Psoas muscle (tissue), 8 donors: ENCODE data around the gene MED13L. TPM values are rescaled to one million over a fixed set of nuclear protein-coding genes. Genes with fewer than 3 reads are reported as not detected.

Experiments used
- ATAC-seq, 4 donors: fragments of 200-7000 bp; cut with Tn5 transposase; one replicate each; pipeline ENCODE4 v1.9.1; 2020; ENCODE audit warnings: moderate library complexity in 3 of 4, mild to moderate bottlenecking in 2 of 4
- DNase-seq, 2 donors: peaks; one replicate each; pipeline ENCODE4 v3.0.0-alpha.2; 2020
- H3K27ac ChIP-seq: fragments of 200-600 bp; one replicate; pipeline ENCODE4 v1.8.0; 2022
- H3K27me3 ChIP-seq, 3 donors: fragments of 200-600 bp in 1 of 3; one replicate each; pipeline versions ENCODE4 v1.6.1 to v1.8.0; 2013 to 2022; ENCODE audit warnings: low read length in 2 of 3, mild to moderate bottlenecking in 2 of 3, moderate library complexity in 1 of 3; ENCODE audit not compliant: insufficient read depth in 3 of 3
- H3K36me3 ChIP-seq, 2 donors: fragments of 200-600 bp in 1 of 2; one replicate each; pipeline versions ENCODE4 v1.6.1 to v1.8.0; 2013 to 2022; ENCODE audit warnings: low read depth in 1 of 2, mild to moderate bottlenecking in 1 of 2, moderate library complexity in 1 of 2; ENCODE audit not compliant: insufficient read depth in 1 of 2
- H3K4me1 ChIP-seq: fragments of 200-600 bp; one replicate; pipeline ENCODE4 v1.8.0; 2022
- H3K4me3 ChIP-seq: fragments of 200-600 bp; one replicate; pipeline ENCODE4 v1.8.0; 2022; ENCODE audit warnings: mild to moderate bottlenecking
- H3K9me3 ChIP-seq: fragments of 200-600 bp; one replicate; pipeline ENCODE4 v1.8.0; 2022
- WGBS, 3 donors: extraction: QIAGEN DNeasy Blood & Tissue Kit; methylation state at CpG; one replicate each; pipeline versions ENCODE4 v1.1.6 to v1.1.7; 2013; 5-methylcytosine and 5-hydroxymethylcytosine counted together
- intact Hi-C, 2 donors: fragments of 100-400 bp; cut with DNase I; formaldehyde crosslinking; loops; one replicate each; pipeline versions ENCODE4 v1.11.0 to v1.14.2; 2022
- polyA plus RNA-seq, 3 donors: library from polyadenylated mRNA; stranded (reverse); fragments of 200-250 nt; gene quantifications; one replicate each; pipeline ENCODE4 v1.2.3, GENCODE V29; 2013
- total RNA-seq, 4 donors: library from RNA; stranded (reverse); fragmentation: NEBNext Ultra II Directional in 2 of 4; extraction: Animal tissue kit (Norgen Biotek cat#: 25700) in 2 of 4; gene quantifications; one replicate each; pipeline versions ENCODE4 v1.2.1 to v1.2.4, GENCODE V29; 2021 to 2023
- TF ChIP-seq, protein P1 (sequence below): fragments of 200-600 bp; IDR thresholded peaks from one replicate; pipeline ENCODE4 v1.8.0; 2022; ENCODE audit warnings: antibody characterized with exemption
- donor health status: healthy with polysubstance abuse.
- donor health status: DM: no; HTN: no; CAD: no; lungs with moderate emphysema.
- donor health status: Bipolar disorder and iron deficiency.
- donor health status: healthy.
- donor health status: DM: yes; HTN: yes; CAD: no.
- donor health status: DM: no; HTN: no; CAD: no.
- donor health status: DM: no; HTN: no; CAD: no.
- donor health status: DM: yes; HTN: yes; CAD: no.

The MED13L gene
- total and polyA plus RNA-seq, 7 donors: 8.9 to 90.5 (median 72.5) TPM

DNA sequence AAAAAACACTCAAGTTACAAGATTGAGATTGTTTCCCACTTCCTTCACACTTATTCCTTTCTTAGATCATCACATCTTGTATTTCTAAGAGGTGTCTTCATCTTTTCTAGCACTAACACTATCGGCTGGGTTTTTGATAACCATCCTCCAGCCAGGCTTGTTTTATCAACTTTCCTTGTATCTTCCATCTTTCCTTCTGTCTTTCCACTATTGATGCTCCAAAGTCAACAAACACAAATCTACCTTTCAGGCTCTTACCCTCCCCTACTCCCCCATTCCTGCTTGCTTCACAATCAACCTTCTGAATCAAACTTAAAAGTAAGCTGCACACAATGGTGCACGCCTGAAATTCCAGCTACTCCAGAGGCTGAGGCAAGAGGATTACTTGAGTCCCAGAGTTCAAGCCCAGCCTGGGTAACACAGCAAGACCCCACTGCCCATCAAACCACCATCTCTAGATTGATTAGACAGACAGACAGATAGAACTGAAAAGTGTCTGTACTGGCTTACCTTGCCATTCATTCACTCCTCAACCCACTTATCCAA lies 12.9 kb downstream of the MED13L start:
- ATAC-seq (no peak), DNase-seq (no peak)
- H3K36me3 ChIP-seq: no peaks in the 10 kb centered on the region
- H3K4me1 ChIP-seq: peaks cover 76% of the 10 kb centered on the region
- no peak overlapping the region for H3K4me3 ChIP-seq
- H3K27me3 ChIP-seq: no peaks in the 10 kb centered on the region
- 49 to 65% (median 56%) methylated on average over 2 of the region's 2 CpGs for WGBS, 3 donors
- H3K27ac ChIP-seq: peak overlapping the region; percentile 17
- TF ChIP-seq, protein P1, sequence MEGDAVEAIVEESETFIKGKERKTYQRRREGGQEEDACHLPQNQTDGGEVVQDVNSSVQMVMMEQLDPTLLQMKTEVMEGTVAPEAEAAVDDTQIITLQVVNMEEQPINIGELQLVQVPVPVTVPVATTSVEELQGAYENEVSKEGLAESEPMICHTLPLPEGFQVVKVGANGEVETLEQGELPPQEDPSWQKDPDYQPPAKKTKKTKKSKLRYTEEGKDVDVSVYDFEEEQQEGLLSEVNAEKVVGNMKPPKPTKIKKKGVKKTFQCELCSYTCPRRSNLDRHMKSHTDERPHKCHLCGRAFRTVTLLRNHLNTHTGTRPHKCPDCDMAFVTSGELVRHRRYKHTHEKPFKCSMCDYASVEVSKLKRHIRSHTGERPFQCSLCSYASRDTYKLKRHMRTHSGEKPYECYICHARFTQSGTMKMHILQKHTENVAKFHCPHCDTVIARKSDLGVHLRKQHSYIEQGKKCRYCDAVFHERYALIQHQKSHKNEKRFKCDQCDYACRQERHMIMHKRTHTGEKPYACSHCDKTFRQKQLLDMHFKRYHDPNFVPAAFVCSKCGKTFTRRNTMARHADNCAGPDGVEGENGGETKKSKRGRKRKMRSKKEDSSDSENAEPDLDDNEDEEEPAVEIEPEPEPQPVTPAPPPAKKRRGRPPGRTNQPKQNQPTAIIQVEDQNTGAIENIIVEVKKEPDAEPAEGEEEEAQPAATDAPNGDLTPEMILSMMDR: no peak
- intact Hi-C loops: no loop called here
- H3K9me3 ChIP-seq: no peaks in the 10 kb centered on the region

DNA sequence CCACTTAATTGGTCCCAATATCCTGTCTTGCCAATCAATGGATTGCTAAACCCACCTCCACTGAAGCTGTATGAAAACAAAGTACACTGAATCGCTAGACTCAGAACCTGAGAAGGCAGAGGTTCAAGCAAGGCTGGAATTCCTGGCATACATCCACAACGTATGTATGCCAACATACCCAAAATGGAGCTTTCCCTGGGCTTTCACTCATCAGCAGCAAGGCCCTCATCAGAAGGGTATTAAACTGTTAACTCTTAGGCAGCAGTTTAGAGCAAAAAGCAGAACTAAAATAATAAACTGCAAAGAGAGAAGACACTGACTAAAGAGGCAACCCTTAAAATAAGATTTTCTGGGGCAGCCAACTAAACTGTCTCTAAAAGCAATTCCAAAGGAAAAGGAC lies 13.6 kb downstream of the MED13L start:
- H3K4me3 ChIP-seq: no peak overlapping the region
- H3K27me3 ChIP-seq: no peaks in the 10 kb centered on the region
- H3K36me3 ChIP-seq: no peaks in the 10 kb centered on the region
- TF ChIP-seq, protein P1: no peak
- no peak for DNase-seq
- peaks cover 83% of the 10 kb centered on the region for H3K4me1 ChIP-seq
- no peak overlapping the region for H3K27ac ChIP-seq
- ATAC-seq: peak in 1 of 4 donors; percentile 17
- intact Hi-C loops: no loop called here
- H3K9me3 ChIP-seq: no peaks in the 10 kb centered on the region
- WGBS, 3 donors: 13 to 21% (median 19%) methylated on average over 2 of the region's 2 CpGs

DNA sequence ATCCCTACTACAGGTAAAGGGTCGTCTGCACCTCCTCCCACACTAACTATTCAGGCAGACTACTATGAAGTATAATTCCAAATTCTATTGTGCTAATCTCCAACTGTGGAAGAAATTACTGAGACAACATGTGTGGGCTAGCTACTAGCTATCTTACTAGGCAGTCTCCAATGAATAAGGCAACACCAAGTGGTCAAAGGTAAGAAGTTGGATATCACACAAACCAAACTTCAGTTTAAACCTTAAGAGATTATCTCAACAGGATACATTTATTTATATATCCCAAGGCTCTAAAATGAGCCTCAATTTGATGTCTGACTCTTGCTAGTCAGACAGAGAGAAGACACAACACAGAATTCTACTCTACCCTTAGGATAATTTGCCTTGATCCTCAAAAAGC lies 14.1 kb downstream of the MED13L start:
- Histone ChIP-seq H3K27me3 (no peaks in the 10 kb centered on the region), H3K27ac (no peak overlapping the region), H3K36me3 (no peaks in the 10 kb centered on the region), H3K4me3 (no peak overlapping the region), H3K4me1 (peaks cover 83% of the 10 kb centered on the region), H3K9me3 (no peaks in the 10 kb centered on the region)
- ATAC-seq (no peak), DNase-seq (no peak)
- intact Hi-C loops: no loop called here
- 31 to 45% (median 33%) methylated on average over 1 of the region's 1 CpG for WGBS, 3 donors
- TF ChIP-seq, protein P1: no peak

DNA sequence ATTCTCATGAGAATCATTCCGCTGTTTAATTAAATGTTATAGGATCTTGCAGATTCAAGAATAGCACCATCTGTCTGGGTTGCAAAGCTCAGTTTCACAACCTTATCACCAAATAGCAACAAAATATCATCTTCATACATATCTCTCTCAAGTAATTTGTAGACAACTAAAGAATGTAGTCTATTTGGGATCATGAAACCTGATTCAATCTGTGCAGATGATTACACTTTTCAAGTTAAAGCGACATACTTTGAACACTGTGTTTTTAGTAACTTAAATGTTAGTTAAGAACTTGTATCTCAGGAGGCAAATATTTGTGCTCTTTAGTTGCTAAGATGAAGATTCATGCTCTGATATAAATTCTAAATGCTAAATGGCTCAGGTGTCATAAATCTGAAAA lies 14.8 kb downstream of the MED13L start:
- H3K4me1 ChIP-seq: peaks cover 83% of the 10 kb centered on the region
- no peaks in the 10 kb centered on the region for H3K36me3 ChIP-seq
- ATAC-seq (no peak), DNase-seq (no peak)
- H3K9me3 ChIP-seq: no peaks in the 10 kb centered on the region
- TF ChIP-seq, protein P1: no peak
- 60 to 77% (median 62%) methylated on average over 2 of the region's 2 CpGs for WGBS, 3 donors
- intact Hi-C loops: no loop called here
- no peak overlapping the region for H3K27ac ChIP-seq
- no peaks in the 10 kb centered on the region for H3K27me3 ChIP-seq
- no peak overlapping the region for H3K4me3 ChIP-seq

DNA sequence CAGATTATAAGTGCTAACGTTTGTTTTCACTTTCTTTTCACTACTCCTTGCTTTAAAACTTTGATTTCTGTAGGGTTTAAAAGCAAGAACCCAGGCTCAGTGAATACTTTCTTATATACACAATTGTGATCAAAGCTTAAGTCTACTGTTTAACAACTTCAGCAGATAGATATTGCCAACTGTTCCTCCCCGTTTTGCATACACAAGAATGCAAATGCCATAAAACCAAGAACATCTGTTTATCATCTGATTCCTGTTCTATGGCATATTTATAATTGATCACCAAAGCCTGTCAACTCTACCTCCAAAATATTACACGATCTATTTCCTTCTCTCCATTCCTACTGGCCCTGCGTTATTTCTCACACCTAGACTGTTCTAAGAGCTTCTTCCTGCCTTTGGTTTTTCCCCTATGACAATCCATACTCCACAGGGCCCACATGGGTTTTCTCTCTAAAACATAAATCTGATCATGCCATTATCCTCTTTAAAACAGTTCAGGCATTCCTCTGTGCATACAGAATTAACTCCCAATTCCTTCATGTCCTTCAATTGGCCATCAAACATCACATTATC lies 15.9 kb downstream of the MED13L start:
- no peaks in the 10 kb centered on the region for H3K27me3 ChIP-seq
- no peaks in the 10 kb centered on the region for H3K9me3 ChIP-seq
- intact Hi-C loops: no loop called here
- H3K4me3 ChIP-seq: no peak overlapping the region
- no peak for ATAC-seq
- DNase-seq: no peak
- no peaks in the 10 kb centered on the region for H3K36me3 ChIP-seq
- TF ChIP-seq, protein P1: no peak
- WGBS, 3 donors: 49 to 56% (median 55%) methylated on average over 4 of the region's 4 CpGs
- peaks cover 83% of the 10 kb centered on the region for H3K4me1 ChIP-seq
- H3K27ac ChIP-seq: no peak overlapping the region
